Central memory CD8-positive, alpha-beta T cell (primary cell): ENCODE data around the gene ZEB1.
"Not testable (repeated sequence)": the region's sequence is repeated elsewhere in the genome, so short reads cannot be mapped to it uniquely, and the experiment has no call there.

Experiments
- ATAC-seq: fragments of 150-1000 bp; cut with Tn5 transposase; replicated peaks from 2 replicates; pipeline ENCODE4 v1.10.0; 2022; ENCODE audit warnings: mild to moderate bottlenecking, moderate FRiP score, moderate number of reproducible peaks; ENCODE audit not compliant: poor library complexity, severe bottlenecking; ENCODE audit errors: extremely low read depth
- DNase-seq, 2 donors: peaks; one replicate each; pipeline ENCODE4 v3.0.0; 2021; ENCODE audit warnings: low spot score in 2 of 2
- H3K27ac Mint-ChIP-seq: one replicate; pipeline ENCODE4 v1.8.0; 2022; ENCODE audit warnings: low read depth, mild to moderate bottlenecking, moderate library complexity, mixed read lengths
- H3K27me3 Mint-ChIP-seq: one replicate; pipeline ENCODE4 v1.8.0; 2022; ENCODE audit warnings: mixed read lengths
- H3K36me3 Mint-ChIP-seq: one replicate; pipeline ENCODE4 v1.8.0; 2022; ENCODE audit warnings: mild to moderate bottlenecking, moderate library complexity, mixed read lengths; ENCODE audit not compliant: insufficient read depth
- H3K4me1 Mint-ChIP-seq: one replicate; pipeline ENCODE4 v1.8.0; 2022; ENCODE audit warnings: mixed read lengths
- H3K4me3 Mint-ChIP-seq: one replicate; pipeline ENCODE4 v1.8.0; 2022; ENCODE audit warnings: mild to moderate bottlenecking, moderate library complexity, mixed read lengths
- H3K9me3 Mint-ChIP-seq: one replicate; pipeline ENCODE4 v1.8.0; 2022; ENCODE audit warnings: mixed read lengths

The ZEB1 gene

DNA sequence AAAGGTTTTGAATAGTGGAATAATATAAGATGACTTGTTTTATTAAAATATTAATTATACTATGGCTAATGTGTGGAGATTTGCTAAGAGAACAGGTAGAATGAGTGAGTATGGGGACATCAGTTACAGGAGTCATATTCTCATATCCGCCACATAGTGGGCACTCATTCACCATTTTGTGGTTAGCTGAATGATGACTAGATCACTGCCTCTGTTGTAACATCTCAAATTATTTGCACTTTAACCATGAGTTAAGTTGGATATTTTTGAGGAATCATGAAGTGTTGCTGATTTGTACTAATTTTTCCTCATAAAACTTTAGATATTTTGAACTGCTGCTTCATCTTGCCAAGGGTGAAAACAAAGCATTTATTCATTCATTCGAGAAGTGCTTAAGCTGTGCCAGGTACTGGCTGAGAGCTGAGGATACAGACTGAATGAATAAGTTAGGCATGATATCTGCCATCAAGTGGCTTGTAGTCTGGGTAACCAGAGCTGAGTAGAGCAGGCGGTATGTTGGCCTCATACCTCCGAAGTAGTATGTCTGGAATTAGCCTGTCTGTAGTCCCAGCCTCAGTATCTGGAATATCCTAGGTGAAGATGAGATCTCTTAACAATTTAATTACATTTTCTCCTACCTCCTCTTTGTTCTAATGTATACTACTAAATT is 100.5 kb downstream of the ZEB1 start:
- H3K36me3 Mint-ChIP-seq, result no peaks in the 10 kb centered on the region
- H3K27me3 Mint-ChIP-seq, result no peaks in the 10 kb centered on the region
- H3K9me3 Mint-ChIP-seq, result no peaks in the 10 kb centered on the region
- ATAC-seq, result no peak
- H3K27ac Mint-ChIP-seq, result no peak overlapping the region
- peaks cover 47% of the 10 kb centered on the region for H3K4me1 Mint-ChIP-seq
- no peak overlapping the region for H3K4me3 Mint-ChIP-seq
- DNase-seq, result no peak

DNA sequence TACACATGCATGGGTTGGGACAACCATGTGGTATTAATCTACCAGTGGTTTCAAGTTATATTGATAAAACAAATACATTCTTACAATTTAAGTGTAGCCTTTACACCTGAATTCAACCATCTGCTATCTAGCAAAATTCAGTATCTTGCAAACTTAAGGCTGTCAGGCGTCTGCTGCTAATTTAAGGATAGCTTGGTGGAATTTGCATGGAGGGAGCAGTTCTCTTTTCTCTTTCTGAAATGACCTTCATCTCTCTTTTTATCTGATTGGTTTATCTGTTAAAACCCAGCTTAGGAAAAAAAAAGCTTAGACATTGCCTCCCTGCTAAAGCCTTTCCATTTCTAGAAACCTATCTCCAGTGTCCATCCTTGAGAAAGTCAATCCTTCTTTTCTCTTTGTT is 102.3 kb downstream of the ZEB1 start:
- DNase-seq, result no peak
- Mint-ChIP-seq H3K36me3 (no peaks in the 10 kb centered on the region), H3K4me3 (no peak overlapping the region), H3K27ac (no peak overlapping the region), H3K4me1 (peaks cover 47% of the 10 kb centered on the region), H3K27me3 (no peaks in the 10 kb centered on the region), H3K9me3 (no peaks in the 10 kb centered on the region)
- no peak for ATAC-seq

DNA sequence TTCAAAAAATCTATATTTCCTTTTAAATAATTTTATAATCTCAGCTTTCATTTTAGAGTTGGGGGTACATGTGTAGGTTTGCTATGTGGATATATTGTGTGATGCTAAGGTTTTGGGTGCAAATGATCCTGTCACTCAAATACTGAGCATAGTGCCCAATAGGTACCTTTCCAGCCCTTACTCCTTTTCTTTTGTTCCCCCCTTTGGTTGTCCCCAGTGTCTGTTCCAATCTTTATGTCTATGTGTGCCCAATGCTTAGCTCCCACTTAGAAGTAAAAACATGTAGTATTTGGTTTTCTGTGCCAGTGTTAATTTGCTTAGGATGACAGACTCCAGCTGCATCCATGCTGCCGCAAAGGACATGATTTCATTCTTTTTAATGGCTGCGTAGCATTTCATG is 103.6 kb downstream of the ZEB1 start:
- no peak for ATAC-seq

DNA sequence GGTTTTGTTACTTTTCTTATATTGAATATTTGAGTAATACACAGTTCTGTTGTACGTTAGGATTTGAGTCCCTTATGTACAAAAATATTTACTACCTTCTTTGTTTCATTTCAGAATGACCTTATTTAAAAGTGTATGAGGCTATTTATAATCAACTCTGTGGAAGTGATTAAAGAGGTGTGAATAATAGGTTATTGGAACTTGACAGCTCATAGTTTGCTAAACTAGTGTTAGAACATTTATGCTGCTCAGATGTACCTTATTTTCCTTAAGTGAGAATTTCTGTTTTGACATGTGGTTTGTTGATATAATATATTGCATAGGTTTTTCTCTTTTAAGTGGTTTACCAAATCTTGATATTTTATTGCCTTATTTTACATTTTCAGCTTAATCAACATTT is 105.5 kb downstream of the ZEB1 start:
- Mint-ChIP-seq H3K27me3 (no peaks in the 10 kb centered on the region), H3K27ac (no peak overlapping the region), H3K36me3 (no peaks in the 10 kb centered on the region), H3K9me3 (no peaks in the 10 kb centered on the region), H3K4me1 (peaks cover 40% of the 10 kb centered on the region), H3K4me3 (no peak overlapping the region)
- no peak for ATAC-seq
- DNase-seq, result no peak

More for the DNA sequence above, 103.6 kb downstream of the ZEB1 start:
- no peak overlapping the region for H3K27ac Mint-ChIP-seq
- H3K9me3 Mint-ChIP-seq, result no peaks in the 10 kb centered on the region
- no peaks in the 10 kb centered on the region for H3K36me3 Mint-ChIP-seq
- H3K27me3 Mint-ChIP-seq, result no peaks in the 10 kb centered on the region
- H3K4me1 Mint-ChIP-seq, result peaks cover 37% of the 10 kb centered on the region
- H3K4me3 Mint-ChIP-seq, result no peak overlapping the region
- no peak for DNase-seq

DNA sequence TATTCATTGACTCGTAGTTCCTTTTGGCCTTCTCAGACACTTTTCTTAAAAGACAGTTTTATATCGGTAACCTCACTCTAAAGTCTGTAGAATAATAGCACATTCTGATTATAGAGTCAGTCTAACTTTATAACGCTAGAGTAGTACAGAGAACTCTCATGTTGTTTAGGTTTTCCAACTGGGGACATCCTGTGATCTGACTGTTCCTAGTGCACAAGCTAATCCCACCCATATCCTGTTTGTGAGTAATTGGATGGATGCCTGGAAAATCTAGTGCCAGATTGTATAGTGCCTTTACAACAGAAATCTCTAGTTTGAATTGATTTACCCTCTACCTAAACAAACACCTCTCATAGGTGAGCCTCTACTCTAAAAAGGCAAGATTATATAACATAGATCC is 107.4 kb downstream of the ZEB1 start:
- Mint-ChIP-seq H3K4me1 (peaks cover 24% of the 10 kb centered on the region), H3K36me3 (no peaks in the 10 kb centered on the region), H3K9me3 (no peaks in the 10 kb centered on the region), H3K4me3 (no peak overlapping the region), H3K27ac (no peak overlapping the region), H3K27me3 (no peaks in the 10 kb centered on the region)
- no peak for DNase-seq
- no peak for ATAC-seq

DNA sequence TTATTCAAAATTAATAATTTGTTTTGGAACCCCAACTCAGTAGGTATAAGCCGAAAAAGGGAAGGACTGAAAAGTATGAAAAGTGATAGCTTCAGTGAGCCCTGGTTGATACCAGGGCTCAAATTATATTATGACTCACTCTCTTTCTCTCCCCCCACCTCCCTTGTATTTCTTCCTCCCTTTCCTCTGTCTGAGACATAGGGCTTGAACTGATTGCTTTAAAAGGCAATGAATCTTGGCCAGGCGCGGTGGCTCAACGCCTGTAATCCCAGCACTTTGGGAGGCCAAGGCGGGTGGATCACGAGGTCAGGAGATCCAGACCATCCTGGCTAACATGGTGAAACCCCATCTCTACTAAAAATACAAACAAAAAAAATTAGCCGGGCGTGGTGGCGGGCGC is 108.3 kb downstream of the ZEB1 start:
- H3K36me3 Mint-ChIP-seq, H3K4me3 Mint-ChIP-seq, H3K27ac Mint-ChIP-seq, H3K9me3 Mint-ChIP-seq, DNase-seq, H3K27me3 Mint-ChIP-seq, ATAC-seq: not testable (repeated sequence)
- peaks cover 18% of the 10 kb centered on the region for H3K4me1 Mint-ChIP-seq

DNA sequence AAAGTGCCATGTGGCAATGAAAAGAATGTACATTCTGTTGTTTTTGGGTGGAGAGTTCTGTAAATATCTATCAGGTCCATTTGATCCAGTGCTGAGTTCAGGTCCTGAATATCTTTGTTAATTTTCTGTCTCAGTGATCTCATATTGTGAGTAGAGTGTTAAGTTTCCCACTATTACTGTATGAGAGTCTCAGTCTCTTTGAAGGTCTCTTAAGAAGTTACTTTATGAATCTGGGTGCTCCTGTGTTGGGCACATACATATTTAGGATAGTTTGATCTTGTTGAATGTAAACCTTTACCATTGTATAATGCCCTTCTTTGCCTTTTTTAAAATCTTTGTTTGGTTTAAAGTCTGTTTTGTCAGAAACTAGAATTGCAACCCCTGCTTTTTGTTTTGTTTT is 109.5 kb downstream of the ZEB1 start:
- not testable (repeated sequence) for DNase-seq, H3K27ac Mint-ChIP-seq, H3K9me3 Mint-ChIP-seq, H3K4me3 Mint-ChIP-seq, ATAC-seq, H3K36me3 Mint-ChIP-seq, H3K27me3 Mint-ChIP-seq
- peaks cover 18% of the 10 kb centered on the region for H3K4me1 Mint-ChIP-seq

DNA sequence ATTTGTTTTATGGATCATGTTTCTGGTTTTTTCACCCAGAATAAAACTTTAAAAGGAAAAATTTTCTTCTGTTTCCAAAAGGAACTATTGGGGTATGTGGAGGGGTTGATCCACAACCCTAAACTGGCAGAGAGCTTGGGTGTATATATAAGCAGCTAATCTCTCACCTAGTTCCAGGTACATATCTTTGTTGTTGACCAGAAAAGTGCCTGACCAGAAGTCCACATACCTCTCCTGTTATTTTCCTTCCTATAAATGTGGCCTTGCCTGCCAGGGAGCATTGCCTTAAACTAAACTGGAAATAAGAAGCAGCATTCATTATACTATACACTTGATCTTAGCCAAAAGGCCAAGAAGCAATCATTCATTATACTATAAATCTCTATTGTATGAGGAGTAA is 112.0 kb downstream of the ZEB1 start:
- Mint-ChIP-seq H3K4me1 (peaks cover 31% of the 10 kb centered on the region), H3K27me3 (no peaks in the 10 kb centered on the region), H3K27ac (no peak overlapping the region), H3K36me3 (peaks cover 1% of the 10 kb centered on the region), H3K4me3 (no peak overlapping the region), H3K9me3 (peaks cover 6% of the 10 kb centered on the region)
- ATAC-seq (no peak), DNase-seq (no peak)

DNA sequence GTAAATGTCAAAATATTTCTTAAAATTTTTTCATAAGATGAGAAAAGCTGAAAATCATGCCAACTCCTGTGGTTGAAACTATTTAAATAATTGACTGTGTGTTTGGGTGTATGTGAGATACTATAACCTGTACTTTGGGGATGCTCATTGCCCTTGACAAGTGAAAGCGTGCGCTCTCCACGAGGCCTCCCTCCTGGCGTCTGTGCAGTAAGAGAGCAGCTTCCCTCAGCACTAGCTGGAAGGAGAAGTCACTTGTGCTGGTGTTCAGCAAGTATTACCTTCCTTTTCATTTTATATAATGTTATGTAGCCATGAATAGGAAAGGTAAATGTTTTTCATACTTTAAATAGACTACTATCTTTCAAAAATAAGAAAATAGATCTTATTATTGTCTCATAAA is 118.9 kb downstream of the ZEB1 start:
- H3K9me3 Mint-ChIP-seq, result peaks cover 6% of the 10 kb centered on the region
- peaks cover 25% of the 10 kb centered on the region for H3K4me1 Mint-ChIP-seq
- no peak for ATAC-seq
- no peaks in the 10 kb centered on the region for H3K27me3 Mint-ChIP-seq
- no peaks in the 10 kb centered on the region for H3K36me3 Mint-ChIP-seq
- no peak overlapping the region for H3K27ac Mint-ChIP-seq
- DNase-seq, result no peak
- H3K4me3 Mint-ChIP-seq, result no peak overlapping the region

DNA sequence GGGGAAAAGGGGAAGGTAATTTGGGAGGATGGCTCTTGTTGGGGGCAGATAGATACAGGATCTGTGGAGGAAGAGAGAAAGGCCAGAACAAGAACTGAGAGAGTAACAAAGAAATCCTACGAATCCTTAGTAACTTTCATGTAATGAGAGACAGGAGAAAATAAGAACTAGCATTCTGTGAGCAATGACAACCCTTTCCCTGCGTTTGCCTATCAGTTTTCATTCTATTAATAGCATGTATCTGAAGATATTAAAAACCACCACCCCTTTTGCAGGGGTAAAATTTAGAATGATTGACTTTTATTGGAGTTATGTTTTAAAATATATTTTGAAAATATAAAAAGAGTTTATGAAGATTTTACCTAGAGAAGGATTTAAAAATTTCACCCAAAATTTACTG is 132.8 kb downstream of the ZEB1 start:
- Mint-ChIP-seq H3K27me3 (no peaks in the 10 kb centered on the region), H3K27ac (peak overlapping the region; percentile 20), H3K4me1 (peaks cover 25% of the 10 kb centered on the region), H3K9me3 (peaks cover 5% of the 10 kb centered on the region), H3K36me3 (peaks cover 8% of the 10 kb centered on the region), H3K4me3 (no peak overlapping the region)
- ATAC-seq (no peak), DNase-seq (no peak)

GRCh38 chr10:31456468-31456867 is 137.5 kb downstream of the ZEB1 start:
- Mint-ChIP-seq H3K27ac (no peak overlapping the region), H3K9me3 (peaks cover 5% of the 10 kb centered on the region), H3K4me1 (peaks cover 38% of the 10 kb centered on the region), H3K36me3 (peaks cover 4% of the 10 kb centered on the region), H3K27me3 (no peaks in the 10 kb centered on the region), H3K4me3 (no peak overlapping the region)
- DNase-seq, result no peak
- ATAC-seq, result no peak

DNA sequence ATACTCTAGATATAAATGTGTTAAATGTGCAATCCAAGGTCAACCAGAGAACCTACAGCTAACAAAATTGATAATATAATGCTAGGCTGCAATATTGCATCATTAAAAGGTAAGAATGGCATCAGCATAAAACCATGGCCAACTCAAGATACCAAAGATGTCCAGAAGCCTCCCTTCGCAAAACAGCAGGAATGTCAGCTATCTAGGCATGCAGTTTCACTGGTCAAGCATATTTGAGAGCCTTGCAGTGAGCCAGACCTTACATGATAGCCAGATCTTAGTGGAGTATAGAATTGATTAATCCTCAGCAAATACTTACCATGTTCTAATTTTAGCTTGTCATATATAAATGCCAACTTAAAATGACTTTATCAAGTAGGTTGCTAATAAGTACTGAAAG is 138.8 kb downstream of the ZEB1 start:
- Mint-ChIP-seq H3K27ac (no peak overlapping the region), H3K36me3 (peaks cover 6% of the 10 kb centered on the region), H3K9me3 (peaks cover 15% of the 10 kb centered on the region), H3K27me3 (no peaks in the 10 kb centered on the region), H3K4me3 (no peak overlapping the region), H3K4me1 (peaks cover 30% of the 10 kb centered on the region)
- no peak for ATAC-seq
- no peak for DNase-seq

DNA sequence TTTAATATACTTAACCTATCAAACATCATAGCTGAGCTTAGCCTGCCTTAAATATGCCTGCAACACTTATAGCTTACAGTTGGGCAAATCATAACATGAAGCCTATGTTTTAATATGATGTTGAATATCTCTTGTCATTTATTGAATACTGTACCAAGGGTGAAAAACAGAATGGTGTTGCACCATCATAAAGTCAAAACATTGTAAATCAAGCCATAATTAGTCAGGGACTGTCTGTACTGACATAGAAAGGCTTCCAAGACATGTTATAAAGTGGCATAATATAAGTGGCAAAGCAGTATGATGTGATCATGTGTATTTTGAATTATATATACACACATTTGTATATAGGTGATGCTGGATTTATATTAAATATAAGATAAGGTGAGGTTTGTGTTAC is 140.0 kb downstream of the ZEB1 start:
- Mint-ChIP-seq H3K9me3 (peaks cover 19% of the 10 kb centered on the region), H3K27me3 (no peaks in the 10 kb centered on the region), H3K36me3 (peaks cover 10% of the 10 kb centered on the region), H3K4me1 (peaks cover 30% of the 10 kb centered on the region), H3K4me3 (no peak overlapping the region), H3K27ac (peak overlapping the region; percentile 67)
- ATAC-seq (no peak), DNase-seq (no peak)
